ENCODE measurements around the gene SLC38A11.
"Not testable (repeated sequence)": the region's sequence is repeated elsewhere in the genome, so short reads cannot be mapped to it uniquely, and the experiment has no call there.

Gene SLC38A11

DNA sequence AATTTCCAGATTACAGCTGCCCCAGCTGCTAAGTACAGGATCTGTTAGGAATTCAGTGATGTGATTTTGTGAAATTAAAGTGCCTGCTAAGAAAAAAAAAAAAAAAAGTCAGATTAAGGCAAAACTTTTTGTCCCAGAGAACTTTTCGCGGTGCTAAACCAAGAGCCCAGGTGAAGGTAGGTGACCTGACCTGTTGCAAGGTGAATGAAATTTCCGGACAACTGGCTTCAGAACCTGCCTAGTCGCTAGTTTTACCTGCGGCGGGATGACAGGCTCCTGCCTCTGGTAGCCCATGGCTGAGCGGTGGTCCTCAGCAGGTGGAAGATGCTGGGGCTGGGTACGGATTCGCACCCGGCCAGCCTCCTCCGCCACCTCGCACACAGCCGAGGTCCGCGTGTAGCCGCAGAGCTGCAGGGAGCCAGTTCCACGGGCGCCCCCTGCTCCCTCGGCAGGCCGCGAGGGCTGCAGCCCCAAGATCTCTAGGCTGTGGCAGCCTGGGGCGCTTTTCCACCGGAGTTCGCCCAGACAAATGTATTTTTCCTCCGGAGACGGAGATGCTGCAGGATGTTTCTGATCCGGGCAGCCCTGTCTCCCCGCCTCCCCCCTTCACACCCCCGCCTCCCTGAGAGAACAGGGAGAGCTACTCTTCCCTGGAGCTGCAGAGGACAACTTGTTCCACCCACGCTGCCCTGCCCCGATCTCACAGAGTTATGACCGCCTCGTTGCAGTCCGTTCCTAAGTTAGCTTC lies at the start of gene SLC38A11:
TSS of gene SLC38A11 (minus strand) at position 572 of the 748 bp plus-strand sequence. CDS start at position 294, 278 bp downstream.
- no peak for DNase-seq

DNA sequence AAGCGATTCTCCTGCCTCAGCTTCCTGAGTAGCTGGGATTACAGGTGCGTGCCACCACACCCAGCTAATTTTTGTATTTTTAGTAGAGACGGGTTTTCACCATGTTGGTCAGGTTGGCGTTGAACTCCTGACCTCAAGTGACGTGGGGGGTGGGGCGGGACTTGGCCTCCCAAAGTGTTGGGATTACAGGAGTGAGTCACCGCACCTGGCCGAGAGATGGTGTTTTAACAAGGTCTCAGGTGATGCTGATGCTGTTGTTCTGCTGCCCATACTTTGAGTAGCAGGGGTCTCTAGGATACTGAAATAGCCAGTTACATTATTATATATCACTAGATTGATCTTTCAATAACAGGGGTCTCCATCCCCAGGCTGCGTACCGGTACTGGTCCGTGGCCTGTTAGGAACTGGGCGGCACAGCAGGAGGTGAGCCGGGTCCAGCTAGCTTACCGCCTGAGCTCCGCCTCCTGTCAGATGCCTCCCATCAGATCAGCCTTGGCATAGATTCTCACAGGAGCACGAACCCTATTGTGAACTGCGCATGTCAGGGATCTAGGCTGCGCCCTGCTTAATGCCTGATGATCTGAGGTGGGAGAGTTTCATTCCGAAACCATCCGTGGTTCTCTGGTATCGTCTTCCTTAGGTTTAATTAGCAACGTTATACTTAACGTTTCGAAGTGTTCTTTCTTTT lies 48.3 kb upstream of the SLC38A11 start:
- no peak for DNase-seq

- no peak for DNase-seq
Measured at GRCh38 chr2:165002638-165003037, 47.3 kb upstream of the SLC38A11 start.

GRCh38 chr2:164994664-164995299 lies 39.5 kb upstream of the SLC38A11 start:
- not testable (repeated sequence) for DNase-seq

- no peak for DNase-seq
Measured at GRCh38 chr2:164993287-164994016, 38.1 kb upstream of the SLC38A11 start.

DNA sequence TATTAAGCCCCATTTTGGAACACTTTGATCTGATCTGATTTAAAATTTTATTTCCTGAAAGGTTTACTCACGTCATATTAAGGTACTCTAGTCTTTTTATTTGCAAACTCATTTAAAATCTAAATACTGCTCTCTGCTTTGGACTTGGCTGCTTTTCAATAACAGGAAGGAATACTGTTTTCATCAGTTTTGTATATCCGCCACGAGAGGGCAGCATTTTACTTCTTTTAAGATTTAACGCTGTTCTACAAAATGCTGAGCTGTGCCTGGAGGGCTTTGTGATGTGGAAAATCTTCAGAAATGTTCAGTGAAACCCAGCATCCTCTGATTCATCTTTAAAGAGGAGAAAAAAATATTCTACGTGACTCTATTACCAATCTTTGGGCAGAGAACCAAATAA lies 37.5 kb upstream of the SLC38A11 start:
- peak; percentile 77 for DNase-seq

GRCh38 chr2:164992093-164992454 lies 36.7 kb upstream of the SLC38A11 start:
- DNase-seq = not testable (repeated sequence)

DNA sequence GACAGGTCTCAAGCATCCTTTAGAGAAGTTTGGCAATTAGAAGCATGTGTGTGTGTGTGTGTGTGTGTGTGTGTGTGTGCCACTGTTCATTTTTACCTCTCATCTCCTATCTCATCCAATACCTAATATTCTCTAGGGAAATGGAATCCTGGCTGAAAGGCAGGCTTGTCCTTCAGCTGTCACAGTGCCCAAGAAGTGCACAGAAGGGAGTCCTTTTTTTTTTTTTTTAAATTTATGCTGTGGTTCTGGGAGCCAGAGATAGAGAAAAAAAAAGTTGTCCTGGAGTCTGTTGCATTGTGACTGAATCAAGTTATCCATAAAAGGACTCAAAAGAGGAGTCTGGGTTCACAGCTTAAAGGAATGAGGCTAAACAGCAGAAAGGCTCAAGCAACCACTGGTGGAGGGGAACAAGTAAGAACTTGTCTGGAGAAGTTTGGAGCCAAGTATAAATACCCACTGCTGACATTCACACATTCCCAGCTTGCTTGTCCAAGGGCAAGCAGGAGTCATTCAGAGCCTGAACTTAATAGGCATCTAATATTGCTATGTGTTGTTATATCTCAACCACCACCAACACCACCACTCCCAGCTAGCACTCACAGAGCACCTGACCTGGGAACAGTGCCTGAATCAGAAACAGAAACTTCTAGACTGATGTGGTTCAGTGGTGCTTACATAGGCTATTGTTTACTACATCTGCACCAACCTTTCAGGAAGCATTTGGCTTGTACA lies 36.2 kb upstream of the SLC38A11 start:
- not testable (repeated sequence) for DNase-seq

- peak; percentile 20 for DNase-seq
Measured at GRCh38 chr2:164990953-164991352, 35.6 kb upstream of the SLC38A11 start.

- DNase-seq = not testable (repeated sequence)
Measured at GRCh38 chr2:164988805-164989204, 33.5 kb upstream of the SLC38A11 start.

DNA sequence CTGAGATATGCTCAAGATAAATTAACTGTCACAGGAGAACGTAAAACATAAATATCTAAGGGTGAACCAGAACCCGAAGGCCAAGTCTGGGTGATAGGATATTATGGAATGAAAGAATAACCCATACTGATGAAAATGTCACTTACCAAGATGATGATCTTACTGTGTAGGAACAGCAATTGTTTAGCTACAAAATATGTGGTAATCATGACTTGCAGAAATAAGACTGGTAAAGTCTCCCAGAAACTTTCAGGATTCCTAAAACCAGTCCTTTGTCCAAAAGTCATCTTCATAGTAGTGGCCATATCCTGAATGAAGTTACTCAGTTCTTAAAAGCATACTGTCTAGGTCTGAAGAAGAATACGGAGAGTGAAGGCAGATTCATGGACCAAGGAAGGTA lies 30.7 kb upstream of the SLC38A11 start:
- not testable (repeated sequence) for DNase-seq

GRCh38 chr2:164984428-164984827 lies 29.1 kb upstream of the SLC38A11 start:
- DNase-seq = peak; percentile 16

- peak; percentile 66 for DNase-seq
Measured at GRCh38 chr2:164981217-164981990, 26.1 kb upstream of the SLC38A11 start.

DNA sequence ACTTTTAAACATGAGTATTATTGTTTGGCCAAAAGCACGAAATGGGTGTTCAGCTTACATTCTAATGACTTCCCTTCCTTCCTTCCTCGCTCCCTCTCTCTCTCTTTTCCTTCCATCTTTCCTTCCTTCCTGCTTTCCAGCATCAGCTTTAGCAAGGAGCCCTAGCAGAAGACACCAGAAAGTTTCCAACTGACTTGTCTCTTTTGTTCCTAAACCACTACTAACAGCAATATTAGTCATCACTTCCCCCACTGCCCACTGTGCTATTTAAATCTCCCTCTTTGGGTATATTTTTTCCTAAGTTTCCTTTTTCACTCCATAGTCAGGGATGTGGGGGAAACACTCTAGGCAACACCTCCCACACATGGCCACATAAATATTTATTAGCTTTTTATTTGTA lies 25.4 kb upstream of the SLC38A11 start:
- DNase-seq = not testable (repeated sequence)

DNA sequence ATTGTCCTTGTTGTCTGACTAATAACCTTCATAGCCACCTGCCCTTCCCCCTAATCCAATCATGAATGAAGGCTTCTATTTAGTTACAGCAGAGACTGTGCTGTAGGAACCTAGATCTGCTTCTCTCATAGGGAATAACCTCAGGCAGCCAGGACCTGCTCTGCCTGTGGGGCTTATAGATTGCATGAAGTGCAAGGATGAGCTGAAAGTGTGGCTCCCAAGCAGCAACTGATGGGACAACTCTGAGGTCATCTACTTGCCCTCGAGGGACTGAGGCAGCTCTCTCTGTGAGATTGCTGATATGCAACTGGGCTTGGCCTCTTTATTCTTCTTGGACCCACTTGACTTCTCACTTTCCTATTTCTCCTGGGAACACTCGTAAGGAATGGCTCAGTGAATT lies 23.8 kb upstream of the SLC38A11 start:
- no peak for DNase-seq

GRCh38 chr2:164976875-164977470 lies 21.6 kb upstream of the SLC38A11 start:
- not testable (repeated sequence) for DNase-seq

GRCh38 chr2:164976301-164976700 lies 21.0 kb upstream of the SLC38A11 start:
- no peak for DNase-seq

DNA sequence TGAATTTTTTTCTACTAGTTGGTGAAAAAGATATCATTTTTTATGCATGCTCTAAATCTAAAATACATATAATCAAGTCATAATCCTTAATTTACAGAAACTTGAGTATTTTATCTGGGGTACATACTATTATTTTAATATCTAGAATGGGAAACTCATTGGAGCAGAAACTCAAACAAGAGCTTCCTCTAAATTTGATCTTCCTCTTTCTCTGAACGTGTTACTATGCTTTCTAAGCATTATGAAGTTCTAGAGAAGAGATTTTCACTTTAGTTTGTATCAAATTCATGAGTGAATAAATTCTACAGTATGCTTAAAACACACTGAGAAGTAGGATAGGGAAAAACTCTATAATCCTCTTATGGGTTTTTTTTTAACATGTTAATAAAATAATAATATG lies 20.6 kb upstream of the SLC38A11 start:
- no peak for DNase-seq

- peak; percentile 58 for DNase-seq
Measured at GRCh38 chr2:164974221-164974620, 18.9 kb upstream of the SLC38A11 start.

GRCh38 chr2:164972216-164972615 lies 16.9 kb upstream of the SLC38A11 start:
- DNase-seq = no peak

Data from NCI-H226 (cell line).